Superior temporal gyrus (tissue), 1 donor: ENCODE results near the gene ZNF136.

Experiments
- DNase-seq: peaks from one replicate; pipeline ENCODE4 v3.0.0-alpha.2; 2016; ENCODE audit errors: extremely low spot score

Gene ZNF136

DNA sequence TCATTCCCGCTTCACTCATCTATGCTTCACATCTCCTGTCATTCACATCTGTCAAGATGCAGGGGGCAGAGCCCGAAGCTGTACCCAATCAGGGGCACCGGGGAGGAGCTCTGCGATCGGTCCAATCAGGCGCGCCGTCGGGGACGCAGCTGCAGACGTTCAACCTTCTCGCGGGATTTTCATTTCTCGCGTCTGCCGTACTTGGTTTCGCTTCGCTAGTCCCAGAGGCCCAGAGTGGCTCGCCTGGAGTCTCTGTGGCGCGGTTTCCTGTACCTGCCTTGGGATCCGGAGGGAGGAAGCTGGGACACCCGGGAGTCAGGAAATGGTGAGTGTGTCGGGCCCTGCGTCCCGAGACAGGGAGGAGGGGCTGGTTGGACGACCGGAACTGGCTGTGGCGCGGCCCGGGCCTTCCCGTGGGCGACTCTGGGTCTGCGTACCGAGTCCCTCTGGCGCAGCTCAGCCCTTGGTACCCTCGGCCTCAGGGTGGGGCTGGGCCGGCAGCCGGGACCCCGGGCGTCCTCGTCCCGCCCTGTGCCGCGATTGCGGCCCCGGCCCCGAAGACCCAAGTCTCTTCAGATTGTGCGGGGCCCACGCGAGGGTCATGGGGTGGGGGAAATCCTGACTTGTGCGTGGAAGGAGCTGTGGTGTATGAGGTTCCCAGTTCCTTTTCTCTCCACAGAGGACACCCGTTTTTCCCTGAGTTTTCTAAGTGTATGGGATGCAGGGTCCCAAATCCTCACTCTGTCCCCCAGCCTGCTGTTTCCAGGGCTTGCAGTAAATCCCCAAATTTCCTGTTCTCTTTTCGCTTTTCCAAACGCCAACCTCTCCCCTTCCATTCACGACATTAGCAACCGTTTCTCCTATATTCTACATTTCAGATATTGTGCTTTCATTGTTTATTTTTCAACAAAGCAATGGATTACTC lies at the start of gene ZNF136:
TSS of gene ZNF136 (plus strand) at position 215 of the 925 bp plus-strand sequence. CDS start at position 323, 108 bp downstream.
- peak; percentile 96 for DNase-seq

DNA sequence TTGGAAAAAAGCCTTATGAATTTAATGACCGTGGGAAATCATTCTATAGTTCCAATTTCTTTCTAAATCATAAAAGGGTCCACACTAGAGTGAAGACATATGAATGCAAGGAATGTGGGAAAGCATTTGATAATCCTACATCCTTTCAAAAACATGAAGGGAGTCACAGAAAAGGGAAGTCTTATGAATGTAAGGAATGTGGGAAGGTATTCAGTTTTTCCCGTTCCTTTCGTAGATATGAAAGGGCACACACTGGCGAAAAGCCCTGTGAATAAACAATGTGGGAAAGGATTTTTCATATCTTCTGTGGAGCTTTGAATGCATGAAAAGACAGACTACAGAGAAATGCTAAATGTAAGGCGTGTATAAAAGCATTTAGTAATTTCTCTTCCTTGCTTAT lies 49.8 kb upstream of the ZNF136 start:
- DNase-seq: no peak

DNA sequence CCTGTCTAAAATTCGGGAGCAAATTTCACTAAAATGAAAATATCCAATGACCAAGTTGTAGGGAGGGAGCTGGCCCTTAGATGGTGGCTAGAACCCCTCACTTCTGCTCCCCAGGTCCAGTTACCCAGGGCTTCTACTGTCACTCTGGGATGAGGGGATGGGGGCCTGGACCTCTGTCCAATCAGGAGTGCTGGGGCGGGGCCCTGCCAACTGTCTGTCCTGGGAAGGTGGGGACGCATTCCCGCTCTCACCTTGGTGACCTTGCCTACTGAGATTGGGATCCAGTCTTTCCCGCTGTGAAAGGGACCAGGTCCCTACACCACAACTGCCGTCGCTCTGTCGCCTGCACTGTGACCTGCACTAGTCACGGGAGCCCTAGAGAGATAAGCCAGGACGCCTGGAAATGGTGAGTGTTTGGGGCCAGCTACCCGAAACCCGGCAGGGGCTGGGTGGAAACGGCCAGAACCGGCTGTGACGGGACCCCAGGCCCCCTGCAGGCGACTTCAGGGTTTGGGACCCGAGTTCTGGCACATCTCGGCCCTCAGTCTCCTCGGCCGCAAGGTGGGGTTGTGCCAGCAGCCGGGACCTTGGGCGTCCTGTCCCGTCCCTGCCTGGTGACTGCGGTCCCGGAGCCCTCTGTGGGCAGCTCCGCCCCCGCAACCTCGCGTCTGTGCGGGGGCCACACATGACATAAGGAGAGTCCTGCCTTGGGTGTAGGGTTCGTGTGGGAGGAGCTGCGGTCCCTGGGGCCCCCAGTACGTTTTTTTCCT lies 45.5 kb upstream of the ZNF136 start:
- DNase-seq: no peak

DNA sequence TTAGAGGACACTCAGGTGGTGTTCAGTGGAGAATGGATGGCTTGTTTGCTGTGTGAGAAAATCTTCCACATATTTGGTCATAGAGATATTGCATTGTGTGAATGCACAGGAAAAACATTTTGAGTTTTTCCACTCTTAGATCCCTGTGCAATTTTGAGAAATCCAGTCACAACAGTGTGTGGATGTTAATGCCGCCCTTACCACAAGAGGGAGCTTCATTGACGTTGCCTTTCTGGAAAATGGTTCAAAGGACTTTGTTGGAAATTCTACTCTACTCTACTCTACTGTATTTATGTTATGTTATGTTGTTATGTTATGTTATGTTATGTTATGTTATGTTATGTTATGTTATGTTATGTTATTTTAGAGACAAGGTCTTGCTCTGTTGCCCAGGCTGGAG lies 36.2 kb upstream of the ZNF136 start:
- DNase-seq: peak; percentile 35

DNA sequence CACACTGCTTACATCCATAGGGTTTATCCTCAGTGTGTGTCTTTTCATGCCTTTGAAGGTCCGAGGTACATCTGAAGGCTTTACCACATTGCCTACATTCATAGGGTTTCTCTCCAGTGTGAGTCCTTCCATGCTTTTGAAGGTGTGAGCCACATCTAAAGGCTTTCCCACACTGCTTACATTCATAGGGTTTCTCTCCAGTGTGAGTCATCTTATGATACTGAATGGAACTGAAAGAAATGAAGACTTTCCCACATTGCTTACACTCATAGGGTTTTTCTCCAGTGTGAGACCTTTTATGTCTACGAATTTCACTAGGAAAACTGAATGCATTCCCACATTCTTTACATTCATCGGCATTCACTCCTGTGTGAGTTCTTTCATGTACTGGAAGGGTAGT lies 29.8 kb upstream of the ZNF136 start:
- no peak for DNase-seq

DNA sequence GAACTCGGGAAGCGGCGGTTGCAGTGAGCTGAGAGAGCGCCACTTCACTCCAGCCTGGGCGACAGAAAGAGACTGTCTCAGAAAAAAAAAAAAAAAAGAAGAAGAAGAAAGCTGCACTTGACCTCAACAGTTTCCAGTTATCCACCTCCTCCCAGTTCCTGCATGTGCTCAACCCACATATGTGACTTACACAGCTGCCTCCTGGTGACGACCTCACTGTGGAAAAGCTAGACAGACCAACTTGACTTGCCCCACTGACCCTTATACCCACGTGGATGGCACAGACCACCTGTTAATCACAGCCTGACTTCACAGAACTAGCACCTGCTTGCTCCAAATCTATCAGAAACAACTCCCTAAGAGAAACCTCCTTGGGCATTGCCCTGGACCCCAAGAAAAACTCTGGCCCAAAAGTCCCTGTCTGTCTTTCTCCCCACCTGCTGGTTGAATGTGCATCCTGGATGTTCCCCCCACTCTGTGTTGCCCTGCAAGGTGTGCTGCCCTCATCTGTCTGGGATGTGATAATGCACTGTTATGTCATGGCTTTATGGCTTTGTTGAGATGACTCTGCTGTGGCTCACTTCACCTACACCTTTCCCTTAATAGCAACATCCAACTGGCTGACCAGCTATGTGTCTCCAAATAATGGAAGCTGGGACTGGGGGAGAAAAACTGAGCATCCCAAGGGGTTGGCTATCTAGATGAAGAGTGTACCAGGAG lies 25.5 kb upstream of the ZNF136 start:
- no peak for DNase-seq

DNA sequence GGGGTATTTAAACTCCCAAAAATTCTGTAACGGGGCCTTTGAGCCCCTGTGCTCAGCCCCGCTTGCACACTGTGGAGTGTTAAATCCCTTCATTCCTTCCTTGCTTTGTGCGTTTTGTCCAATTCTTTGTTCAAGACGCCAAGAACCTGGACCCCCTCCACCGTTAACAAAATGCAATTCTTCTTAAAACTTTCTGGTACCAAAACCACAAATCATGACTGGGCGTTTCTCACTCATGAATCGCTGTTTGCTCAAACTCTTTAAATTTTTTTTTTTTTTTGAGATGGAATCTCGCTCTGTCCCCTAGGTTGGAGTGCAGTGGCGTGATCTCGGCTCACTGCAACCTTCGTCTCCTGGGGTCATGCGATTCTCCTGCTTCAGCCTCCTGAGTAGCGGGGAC lies 23.6 kb upstream of the ZNF136 start:
- DNase-seq: no peak

DNA sequence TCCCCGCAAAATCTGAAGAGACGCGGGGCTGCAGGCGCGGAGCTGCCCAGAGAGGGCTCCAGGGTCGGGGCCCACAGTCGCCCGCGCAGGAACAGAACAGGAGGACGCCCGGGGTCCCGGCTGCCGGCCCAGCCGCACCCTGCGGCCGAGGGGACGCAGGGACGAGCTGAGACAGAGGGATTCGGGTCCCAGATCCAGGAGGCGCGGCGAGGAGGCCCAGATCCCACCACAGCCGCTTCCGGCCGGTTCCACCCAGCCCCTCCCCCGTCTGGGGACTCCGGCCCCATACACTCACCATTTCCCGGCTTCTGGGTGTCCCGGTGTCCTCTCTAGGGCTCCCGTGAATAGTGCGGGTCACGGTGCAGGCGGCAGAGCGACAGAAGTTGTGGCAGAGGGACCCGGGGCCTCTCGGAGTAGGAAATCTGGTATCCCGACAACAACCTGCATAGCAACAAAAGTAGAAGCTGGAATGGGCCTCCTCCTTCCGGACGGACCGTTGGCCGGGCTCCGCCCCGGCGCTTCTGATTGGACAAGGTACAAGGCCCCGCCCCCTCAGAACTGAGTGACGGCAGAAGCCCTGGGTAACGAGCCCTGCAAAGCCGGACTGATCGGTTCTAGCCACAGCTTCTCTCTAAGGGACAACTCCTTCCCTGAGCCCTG lies 22.9 kb upstream of the ZNF136 start, which contains the start of gene ZNF20:
TSS of gene ZNF20 (minus strand) at position 466 of the 660 bp plus-strand sequence. CDS start at position 298, 168 bp downstream.
- peak; percentile 98 for DNase-seq

DNA sequence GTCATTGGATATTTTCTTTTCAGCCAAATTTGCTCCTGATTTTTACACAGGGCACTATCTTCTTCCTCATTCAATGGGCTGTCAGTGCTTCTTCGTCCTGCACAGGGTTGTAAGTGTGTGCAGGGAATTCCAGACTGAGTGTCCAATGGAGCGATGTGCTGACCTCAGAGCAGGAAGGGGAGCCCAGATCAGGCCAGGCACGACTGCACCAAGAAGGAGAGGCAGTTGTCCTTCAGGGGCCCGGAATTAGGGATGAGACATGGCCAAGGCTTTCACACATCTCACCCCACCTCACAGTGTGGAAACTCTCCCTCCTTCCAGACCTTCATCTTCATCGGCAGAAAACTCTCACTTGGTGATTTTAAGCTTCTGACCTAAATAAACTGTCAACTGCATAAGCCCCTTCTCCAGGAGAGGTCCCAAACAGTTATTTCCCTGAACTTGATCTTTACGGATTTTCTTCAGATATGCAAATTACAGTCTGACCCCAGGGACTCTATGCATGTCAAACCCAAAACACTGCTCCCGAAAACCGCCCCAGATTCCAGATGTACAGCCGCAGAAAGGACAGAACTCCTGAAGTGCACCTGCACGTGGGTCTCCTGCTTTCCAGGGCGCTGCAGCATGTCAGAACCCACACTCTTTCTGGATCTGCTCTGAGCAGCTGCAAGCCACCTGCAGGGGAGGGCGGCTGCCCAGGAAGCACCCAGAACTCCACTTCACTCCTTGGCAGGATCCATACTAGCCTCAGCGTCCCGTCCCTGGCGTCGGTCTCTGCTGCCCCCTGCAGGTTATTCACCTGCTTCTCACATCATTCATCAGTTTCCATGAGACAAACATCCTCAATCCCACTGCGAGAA lies 22.1 kb upstream of the ZNF136 start:
- peak; percentile 97 for DNase-seq

DNA sequence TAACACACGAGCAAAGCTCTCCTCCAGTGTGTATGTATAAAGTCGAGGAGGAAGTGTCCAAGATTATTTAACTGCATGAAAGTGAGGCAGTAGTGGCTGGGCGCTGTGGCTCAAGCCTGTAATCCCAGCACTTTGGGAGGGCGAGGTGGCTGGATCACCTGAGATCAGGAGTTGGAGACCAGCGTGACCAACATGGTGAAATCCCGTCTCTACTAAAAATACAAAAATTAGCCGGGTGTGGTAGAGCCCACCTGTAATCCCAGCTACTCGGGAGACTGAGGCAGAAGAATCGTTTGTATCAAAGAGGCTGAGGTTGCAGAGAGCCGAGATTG lies 21.5 kb upstream of the ZNF136 start:
- no peak for DNase-seq

DNA sequence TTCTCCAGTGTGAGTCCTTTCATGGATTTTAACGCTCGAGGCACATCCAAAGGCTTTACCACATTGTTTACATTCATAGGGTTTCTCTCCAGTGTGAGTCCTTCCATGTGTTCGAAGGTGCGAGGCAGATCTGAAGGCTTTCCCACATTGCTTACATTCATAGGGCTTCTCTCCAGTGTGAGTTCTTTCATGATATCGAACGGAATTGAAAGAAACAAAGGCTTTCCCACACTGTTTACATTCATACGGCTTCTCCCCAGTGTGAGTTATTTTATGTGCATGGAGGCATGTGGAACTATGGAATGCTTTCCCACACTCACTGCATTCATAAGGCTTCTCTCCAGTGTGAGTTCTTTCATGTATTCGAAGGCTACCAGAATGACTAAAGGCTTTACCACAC lies 17.5 kb upstream of the ZNF136 start:
- DNase-seq: no peak

DNA sequence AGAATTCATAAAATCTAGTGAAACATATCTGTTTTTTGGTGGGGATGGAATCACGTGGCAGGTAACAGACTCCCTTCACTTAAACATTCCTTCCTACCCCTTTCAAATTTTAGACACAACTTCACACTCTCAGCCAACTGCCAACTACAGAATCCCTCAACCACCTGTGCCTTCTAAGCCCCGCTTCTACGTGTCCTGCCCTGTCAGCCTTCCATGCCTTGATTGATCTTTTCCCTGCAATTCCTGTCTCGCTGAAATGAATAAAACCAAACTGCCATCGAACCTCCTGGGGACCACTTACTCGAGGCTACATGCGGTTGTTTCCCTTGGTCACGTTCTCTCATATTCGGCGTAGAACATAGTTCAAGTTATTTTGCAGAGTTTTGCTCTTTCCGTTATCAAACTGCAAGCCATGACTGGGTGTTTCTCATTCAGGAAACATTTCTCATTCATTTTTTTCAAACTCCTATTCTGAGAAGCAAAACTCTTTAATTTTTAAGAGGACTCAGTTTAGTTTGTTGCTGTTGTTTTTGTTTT lies 7.5 kb upstream of the ZNF136 start:
- no peak for DNase-seq

DNA sequence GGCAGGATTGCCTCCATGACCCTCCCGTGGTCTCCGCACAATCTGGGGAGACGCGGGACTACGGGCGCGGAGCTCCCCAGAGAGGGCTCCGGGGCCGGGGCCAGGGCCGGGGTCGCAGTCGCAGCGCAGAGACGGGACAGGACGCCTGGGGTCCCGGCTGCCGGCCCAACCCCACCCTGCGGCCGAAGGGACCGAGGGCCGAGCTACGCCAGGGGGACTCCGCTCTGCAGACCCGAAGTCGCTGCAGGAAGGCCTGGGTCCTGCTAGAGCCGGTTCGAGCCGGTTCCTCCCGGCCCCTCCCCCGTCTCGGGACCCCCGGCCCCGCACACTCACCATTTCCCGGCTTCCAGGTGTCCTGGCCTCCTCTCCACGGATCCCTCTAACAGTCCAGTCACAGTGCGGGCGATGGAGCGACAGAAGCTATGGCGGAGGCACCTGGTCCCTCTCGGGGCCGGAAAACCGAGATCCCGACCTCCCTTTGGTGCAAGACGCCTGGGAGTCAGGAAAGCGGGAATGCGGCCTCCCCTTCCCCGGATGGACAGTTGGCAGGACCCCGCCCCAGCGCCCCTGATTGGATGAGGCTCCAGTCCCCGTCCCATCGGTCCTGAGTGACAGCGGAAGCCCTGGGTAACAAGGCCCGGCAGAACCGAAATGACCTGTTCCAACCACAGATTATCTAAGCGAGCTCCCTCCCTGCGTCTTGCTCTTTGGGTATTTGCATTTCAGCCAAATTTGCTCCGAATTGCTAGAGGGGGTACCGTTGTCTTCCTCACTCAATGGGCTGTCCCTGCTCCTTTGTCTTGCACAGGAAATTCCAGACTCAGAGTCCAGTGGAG lies 6.5 kb upstream of the ZNF136 start, which contains the start of gene ZNF625:
TSS of gene ZNF625 (minus strand) at position 512 of the 836 bp plus-strand sequence. CDS start at position 336, 176 bp downstream.
- peak; percentile 84 for DNase-seq

DNA sequence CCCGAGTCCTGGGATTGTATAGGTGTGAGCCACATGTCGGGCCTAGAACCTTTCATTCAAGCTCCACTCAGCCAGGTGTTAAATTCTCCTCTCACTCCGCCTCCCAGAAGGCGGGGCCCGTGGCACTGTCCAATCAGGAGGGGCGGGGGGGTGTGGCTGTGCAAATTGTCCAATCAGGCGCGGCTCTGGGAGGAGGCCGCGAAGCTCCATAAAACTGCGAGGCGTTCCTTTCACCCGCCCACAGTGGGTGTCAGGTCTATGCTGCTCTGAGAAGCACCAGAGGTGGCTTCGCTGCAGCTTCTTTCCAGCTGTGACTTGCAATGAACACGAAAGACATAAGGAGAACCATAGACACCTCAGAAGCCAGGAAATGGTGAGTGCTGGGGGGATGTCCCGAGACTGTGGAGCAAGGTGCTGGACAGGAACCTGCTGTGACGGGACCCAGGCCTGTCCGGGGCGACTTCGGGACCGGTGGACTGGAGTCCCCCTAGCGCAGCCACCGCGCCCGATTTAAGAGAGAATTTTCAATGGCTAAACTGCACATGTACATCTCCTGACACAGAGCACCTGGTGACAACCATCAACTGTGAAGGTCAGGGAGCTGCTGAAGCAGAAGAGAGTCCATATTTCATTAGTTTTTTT lies 3.0 kb upstream of the ZNF136 start:
- DNase-seq: no peak

DNA sequence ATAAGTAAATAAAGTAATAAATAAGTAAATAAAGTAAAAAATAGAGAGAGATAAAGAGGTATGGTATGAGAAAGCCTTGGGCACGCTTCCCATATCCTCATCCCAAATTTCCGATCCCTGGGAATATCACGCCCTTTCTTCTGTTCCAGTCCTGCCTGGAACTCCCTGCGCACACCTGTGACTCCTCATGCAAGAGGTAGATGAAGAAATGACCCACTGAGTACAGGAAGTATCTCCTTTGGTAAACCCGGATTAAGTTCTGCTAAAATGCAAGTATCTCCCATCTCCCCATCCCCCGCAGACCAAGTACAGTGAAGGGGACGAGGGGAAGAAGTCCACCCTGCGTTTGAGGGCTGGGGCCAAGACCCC lies 399 bp upstream of the ZNF136 start:
- DNase-seq: no peak

DNA sequence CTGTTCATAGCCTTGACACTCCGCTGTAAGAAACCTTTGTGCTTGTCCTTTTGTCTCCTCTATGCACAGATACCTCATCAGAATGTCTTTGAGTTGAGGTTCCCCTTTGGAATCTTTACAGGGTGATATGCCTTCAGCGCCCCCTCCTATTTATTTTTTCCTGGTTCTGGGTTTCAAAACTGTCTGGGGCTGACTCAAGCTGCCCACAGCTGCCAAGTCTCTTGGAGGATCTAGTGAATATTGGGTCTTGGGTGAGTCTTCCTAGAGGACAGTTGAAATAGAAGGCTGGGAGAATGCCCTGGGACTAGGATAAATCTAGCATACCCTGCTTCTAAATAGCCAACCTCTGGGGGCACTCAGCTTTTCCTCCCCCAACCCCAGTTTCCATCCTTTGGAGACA lies 930 bp downstream of the ZNF136 start:
- no peak for DNase-seq

DNA sequence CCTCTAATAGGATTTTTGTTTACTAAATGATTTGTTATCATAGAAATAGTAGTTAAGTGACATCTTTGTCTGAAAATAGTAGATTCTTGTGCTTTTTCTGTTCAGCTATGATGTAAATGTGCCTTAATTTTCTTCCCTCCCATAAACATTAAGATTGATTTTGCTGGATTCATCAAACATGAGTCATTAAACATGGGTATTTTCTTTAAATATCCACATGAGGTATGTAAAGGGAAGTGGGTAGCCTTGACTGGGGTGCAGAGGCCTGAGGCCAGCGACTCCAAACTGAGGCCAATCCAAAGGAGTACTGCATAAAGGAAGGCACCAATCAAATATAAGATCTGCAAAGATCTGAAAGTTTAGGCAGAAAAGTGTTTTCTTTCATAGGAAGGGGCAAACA lies 3.7 kb downstream of the ZNF136 start:
- DNase-seq: no peak

DNA sequence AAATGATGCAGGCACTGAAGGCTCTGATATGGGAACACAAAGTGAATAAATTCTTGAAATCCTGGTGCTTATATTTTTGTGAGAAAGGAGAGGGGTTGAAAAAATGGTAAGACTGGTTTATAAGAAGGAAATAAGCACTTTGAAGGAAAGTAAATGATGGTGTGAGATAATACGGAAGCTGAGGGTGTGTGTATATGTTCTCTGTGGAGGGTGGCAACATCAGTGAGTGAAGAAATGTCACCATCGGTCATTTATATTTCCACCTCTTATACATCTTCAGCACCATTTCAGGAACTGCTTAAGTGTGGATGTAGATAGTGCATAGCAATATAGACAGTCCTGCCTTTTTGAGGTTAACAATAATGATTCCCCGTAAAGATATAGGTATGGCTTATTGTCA lies 17.5 kb downstream of the ZNF136 start:
- DNase-seq: no peak

DNA sequence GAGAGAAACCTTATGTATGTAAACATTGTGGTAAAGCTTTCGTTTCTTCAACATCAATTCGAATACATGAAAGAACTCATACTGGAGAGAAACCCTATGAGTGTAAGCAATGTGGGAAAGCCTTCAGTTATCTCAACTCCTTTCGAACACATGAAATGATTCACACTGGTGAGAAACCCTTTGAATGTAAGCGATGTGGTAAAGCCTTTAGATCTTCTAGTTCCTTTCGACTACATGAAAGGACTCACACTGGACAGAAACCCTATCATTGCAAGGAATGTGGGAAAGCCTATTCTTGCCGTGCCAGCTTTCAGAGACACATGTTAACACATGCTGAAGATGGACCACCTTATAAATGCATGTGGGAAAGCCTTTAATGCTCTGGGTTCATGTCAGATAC lies 24.7 kb downstream of the ZNF136 start:
- DNase-seq: no peak
